RWPE1 (cell line): ENCODE results near the gene IPCEF1.
"Not testable (repeated sequence)": the region's sequence is repeated elsewhere in the genome, so short reads cannot be mapped to it uniquely, and the experiment has no call there.

ENCODE experiments used
- CTCF ChIA-PET: fragments of 350-600 bp; sonication (Branson Sonifier 250); formaldehyde crosslinking; extraction: SDS; loops from one replicate; lab custom pipeline; 2021; lab: Yijun Ruan, JAX
- POLR2A ChIA-PET: fragments of 400-600 bp; formaldehyde crosslinking; extraction: SDS; loops from one replicate; lab custom pipeline; 2020; ENCODE audit warnings: antibody characterized with exemption; ENCODE audit not compliant: low non-redundant PET; lab: Yijun Ruan, JAX
- DNase-seq: peaks from one replicate; pipeline ENCODE4 v3.0.0; 2012; ENCODE audit warnings: low spot score
- H3K27ac ChIP-seq: fragments of 450-650 bp; 2 replicates; pipeline ENCODE4 v1.5.1; 2017
- TF ChIP-seq, protein P1 (sequence below): fragments of 450-650 bp; conservative IDR thresholded peaks from 2 replicates; pipeline ENCODE4 v1.5.1; 2017; ENCODE audit warnings: low read depth, mild to moderate bottlenecking

The IPCEF1 gene

DNA sequence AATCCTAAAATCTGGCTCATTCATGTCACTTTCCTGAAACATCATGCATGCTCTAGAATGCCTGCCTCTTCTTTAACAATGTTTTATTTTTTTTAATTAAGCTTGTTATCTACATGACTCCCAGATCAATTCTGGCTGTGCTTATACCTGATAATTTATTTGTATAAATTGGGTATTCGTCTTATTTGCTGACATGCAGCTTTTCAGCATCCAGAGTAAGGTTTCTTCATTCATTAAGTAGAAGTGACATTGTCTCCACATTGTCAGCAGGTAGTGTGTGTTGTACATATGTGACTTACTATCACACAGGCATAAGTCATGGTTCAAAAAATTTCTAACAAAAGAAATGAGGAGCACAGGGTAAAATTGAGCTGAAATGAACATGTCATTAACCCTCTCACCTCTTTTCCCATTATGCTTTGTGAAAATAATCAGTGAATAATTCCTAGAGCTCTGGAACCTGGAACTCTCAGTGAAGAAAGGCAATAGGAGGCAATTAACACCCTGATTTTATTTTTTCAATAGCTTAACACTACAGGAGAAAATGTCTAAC is 160.2 kb downstream of the IPCEF1 start:
- TF ChIP-seq, protein P1, sequence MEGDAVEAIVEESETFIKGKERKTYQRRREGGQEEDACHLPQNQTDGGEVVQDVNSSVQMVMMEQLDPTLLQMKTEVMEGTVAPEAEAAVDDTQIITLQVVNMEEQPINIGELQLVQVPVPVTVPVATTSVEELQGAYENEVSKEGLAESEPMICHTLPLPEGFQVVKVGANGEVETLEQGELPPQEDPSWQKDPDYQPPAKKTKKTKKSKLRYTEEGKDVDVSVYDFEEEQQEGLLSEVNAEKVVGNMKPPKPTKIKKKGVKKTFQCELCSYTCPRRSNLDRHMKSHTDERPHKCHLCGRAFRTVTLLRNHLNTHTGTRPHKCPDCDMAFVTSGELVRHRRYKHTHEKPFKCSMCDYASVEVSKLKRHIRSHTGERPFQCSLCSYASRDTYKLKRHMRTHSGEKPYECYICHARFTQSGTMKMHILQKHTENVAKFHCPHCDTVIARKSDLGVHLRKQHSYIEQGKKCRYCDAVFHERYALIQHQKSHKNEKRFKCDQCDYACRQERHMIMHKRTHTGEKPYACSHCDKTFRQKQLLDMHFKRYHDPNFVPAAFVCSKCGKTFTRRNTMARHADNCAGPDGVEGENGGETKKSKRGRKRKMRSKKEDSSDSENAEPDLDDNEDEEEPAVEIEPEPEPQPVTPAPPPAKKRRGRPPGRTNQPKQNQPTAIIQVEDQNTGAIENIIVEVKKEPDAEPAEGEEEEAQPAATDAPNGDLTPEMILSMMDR = no peak
- ChIA-PET CTCF (interaction anchor here (0.7 kb wide), 3 partner anchors 194 to 1142 kb away, joined by 3 to 4 read pairs (median 3); no protein-coding TSS in a partner anchor), POLR2A (no interaction called here)
- no peak overlapping the region for H3K27ac ChIP-seq
- no peak for DNase-seq

DNA sequence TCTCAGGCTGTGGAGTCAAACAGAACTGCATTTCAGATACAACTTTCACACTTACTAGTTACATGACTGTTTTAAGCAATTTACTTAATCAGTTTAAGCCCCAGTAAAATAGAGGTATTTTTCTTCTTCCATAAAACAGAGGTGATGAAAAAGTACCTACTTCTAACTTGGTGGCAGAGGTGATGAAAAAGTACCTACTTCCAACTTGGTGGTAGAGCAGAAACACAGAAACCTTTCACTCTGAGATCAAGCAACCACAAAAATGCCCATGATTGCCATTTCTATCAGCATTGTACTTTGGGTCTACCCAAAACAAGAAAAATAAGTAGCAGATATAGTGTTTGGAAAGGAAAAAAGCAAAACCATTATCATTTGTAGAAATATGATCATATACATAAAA is 168.9 kb downstream of the IPCEF1 start:
- ChIA-PET POLR2A (no interaction called here), CTCF (interaction anchor here (0.6 kb wide), 1 partner anchor 185 kb away, joined by 3 read pairs; no protein-coding TSS in a partner anchor)
- H3K27ac ChIP-seq = no peak overlapping the region
- no peak for DNase-seq
- TF ChIP-seq, protein P1 = no peak

DNA sequence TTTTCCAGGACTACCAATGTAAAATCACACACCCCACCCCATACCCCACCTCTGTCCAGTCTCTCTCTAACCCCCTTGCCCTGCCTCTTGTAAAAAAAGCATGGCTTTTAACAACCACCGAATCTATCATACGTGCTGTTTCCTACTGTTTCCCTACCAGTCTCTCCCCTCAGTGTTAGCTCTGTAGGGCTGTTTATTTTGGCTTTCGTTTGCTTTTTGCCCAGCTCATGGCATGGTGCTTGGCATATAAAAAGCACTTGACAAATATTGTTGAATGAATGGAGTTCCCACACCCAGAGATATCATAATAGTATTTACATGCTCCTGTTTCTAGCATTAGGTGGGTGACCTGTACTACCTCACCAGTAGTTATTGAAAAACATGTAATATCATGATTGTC is 169.4 kb downstream of the IPCEF1 start:
- H3K27ac ChIP-seq = no peak overlapping the region
- ChIA-PET CTCF (interaction anchor here (0.6 kb wide), 1 partner anchor 186 kb away, joined by 3 read pairs; no protein-coding TSS in a partner anchor), POLR2A (no interaction called here)
- TF ChIP-seq, protein P1 = no peak
- no peak for DNase-seq

DNA sequence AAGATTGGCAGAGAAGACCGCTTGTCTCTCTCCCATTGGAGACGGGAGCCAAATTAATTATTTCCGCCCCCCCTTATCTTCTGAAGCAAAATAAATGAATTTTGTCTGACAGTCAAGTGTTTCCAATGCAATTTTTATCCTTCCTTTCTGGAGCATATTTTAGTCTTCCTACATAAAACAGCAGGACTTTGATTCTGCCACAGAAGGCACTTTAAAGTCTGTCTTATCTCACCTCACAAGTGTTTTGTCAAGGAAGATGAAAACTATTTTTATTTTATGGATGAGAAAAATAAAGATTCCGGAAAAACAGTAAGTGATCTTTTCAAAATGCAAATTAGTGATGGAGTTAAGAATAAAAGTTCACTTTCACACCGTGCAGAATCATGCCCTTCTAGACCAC is 177.2 kb downstream of the IPCEF1 start:
- ChIA-PET CTCF (no interaction called here), POLR2A (no interaction called here)
- TF ChIP-seq, protein P1 = no peak
- no peak overlapping the region for H3K27ac ChIP-seq
- DNase-seq = no peak

DNA sequence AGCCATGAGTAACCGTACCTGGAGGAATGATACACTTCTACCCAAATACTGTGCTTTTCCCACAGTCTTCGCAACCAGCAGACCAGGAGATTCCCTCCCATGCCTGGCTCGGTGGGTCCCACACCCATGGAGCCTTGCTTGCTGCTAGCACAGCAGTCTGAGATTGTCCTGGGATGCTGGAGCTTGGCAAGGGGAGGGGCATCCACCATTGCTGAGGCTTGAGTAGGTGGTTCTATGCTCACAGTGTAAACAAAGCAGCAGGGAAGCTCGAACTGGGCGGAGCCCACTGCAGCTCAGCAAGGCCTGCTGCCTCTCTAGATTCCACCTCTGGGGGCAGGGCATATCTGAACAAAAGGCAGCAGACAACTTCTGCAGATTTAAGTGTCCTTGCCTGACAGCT is 184.2 kb downstream of the IPCEF1 start:
- DNase-seq, H3K27ac ChIP-seq, POLR2A ChIA-PET: not testable (repeated sequence)
- CTCF ChIA-PET = interaction anchor here (0.6 kb wide), 1 partner anchor 126 kb away, joined by 3 read pairs; no protein-coding TSS in a partner anchor

DNA sequence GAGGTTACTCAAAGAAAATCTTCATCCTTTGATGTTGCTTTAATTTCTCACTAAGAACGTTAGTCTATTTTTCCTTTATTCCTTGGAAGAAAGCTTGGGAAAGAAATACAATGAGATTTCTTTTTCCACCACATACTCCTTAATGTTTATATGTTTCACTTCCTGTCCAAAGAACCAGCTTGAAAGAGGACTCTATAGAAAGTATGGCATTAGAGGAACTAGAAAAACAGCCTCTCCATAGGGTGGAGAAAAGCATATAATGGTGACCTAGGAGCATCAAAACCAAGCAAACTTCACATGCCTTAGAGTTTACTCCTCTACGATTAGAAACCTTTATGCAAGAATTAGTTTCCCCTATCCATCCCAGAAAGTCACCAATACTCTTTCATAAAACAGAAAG is 186.5 kb downstream of the IPCEF1 start:
- CTCF ChIA-PET = interaction anchor here (1.1 kb wide), 1 partner anchor 41 kb away, joined by 3 read pairs; no protein-coding TSS in a partner anchor
- DNase-seq = no peak
- TF ChIP-seq, protein P1 = no peak
- POLR2A ChIA-PET = no interaction called here
- no peak overlapping the region for H3K27ac ChIP-seq

DNA sequence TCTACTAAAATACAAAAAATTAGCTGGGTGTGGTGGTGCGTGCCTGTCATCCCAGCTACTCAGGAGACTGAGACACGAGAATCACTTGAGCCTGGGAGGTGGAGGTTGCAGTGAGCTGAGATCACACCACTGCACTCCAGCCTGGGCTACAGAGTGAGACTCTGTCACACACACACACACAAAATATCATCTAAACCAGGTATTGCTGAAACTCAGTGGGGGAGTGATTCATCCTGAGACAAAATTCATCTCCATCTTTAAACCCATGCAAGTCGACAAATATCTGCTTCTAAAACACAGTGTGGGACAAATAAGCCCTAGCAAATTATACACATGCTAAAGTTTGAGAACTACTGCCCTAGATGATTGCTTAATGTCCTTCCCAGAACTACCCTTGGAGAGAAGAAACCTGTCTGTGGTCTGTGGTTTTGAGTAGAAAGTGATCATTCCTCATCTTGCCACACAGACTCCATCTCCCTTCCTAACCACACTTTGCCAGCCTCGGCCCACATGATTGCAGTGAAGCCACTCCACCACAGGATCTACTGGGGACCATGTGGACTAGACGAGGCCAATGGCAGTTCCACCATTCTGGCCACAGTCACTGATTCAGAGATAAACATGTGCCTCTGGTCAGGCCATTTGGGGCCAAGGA is 187.3 kb downstream of the IPCEF1 start:
- DNase-seq = no peak
- ChIA-PET POLR2A (no interaction called here), CTCF (interaction anchor here (1.1 kb wide), 1 partner anchor 42 kb away, joined by 3 read pairs; no protein-coding TSS in a partner anchor)
- H3K27ac ChIP-seq = no peak overlapping the region
- TF ChIP-seq, protein P1 = no peak
